Cerebellar cortex (tissue), 1 donor: Measurements from ENCODE around the gene CPE.
A peak's percentile ranks its signal among the peaks of the same experiment; 100 is the strongest.
"Not testable (repeated sequence)": the region's sequence is repeated elsewhere in the genome, so short reads cannot be mapped to it uniquely, and the experiment has no call there.

Experiments used
- DNase-seq: peaks from one replicate; pipeline ENCODE4 v3.0.0-alpha.2; 2015; ENCODE audit warnings: low spot score

The CPE gene

DNA sequence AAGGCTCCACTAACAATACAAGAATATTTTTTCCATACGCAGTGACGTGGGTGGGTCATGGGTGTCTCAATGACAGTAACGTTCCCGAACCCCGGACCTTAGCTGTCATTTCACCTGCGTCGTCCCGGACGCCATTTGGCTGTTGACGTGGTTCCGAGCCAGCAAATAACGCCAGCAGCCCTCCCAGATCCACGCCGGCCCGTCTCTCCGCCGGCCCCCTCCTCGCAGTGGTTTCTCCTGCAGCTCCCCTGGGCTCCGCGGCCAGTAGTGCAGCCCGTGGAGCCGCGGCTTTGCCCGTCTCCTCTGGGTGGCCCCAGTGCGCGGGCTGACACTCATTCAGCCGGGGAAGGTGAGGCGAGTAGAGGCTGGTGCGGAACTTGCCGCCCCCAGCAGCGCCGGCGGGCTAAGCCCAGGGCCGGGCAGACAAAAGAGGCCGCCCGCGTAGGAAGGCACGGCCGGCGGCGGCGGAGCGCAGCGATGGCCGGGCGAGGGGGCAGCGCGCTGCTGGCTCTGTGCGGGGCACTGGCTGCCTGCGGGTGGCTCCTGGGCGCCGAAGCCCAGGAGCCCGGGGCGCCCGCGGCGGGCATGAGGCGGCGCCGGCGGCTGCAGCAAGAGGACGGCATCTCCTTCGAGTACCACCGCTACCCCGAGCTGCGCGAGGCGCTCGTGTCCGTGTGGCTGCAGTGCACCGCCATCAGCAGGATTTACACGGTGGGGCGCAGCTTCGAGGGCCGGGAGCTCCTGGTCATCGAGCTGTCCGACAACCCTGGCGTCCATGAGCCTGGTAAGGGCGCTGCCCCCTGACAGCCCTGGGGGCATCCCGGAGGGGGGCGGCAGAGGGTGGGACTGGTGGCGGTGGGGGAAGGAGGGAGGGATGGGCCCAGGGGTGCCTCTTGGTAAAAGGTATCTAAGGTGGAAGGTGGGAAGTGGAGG, at the start of gene CPE:
CPE (plus strand) TSS at position 264 of the 933 bp plus-strand sequence; CDS start at position 478, 214 bp downstream.
- peak; percentile 88 for DNase-seq

DNA sequence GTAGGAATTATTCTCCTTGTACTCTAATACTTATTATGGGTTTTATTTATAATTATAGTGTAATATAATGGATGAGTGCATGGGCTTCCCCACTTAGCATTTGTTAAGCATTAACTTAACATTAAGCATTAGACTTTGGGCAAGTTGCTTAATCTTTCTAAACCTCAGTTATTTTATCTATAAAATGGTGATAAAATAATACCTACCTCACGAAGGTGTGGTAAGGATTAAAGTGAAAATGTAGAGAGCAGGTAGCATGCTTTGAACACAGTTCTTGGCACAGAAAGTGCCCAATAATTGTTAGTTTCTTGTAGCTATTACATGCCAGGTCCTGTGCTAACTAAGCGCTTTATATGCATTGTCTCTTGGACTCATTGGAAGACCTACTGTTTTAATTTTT, 48.7 kb upstream of the CPE start:
- no peak for DNase-seq

DNA sequence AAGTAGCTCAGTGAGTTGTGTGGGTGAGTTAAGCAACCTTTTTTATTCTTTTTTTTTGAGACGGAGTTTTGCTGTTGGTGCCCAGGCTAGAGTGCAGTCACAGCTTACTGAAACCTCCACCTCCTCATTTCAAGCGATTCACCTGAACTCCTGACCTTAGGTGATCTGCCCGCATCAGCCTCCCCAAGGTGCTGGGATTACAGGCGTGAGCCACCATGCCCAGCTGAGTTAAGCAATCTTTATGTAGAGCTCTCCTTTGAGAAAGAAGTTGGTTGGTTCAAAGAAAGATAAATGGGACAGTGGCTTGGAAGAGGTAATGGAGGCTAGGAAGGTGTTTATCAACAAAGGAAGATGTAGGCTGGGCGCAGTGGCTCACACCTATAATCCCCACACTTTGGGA, 48.1 kb upstream of the CPE start:
- DNase-seq = no peak

DNA sequence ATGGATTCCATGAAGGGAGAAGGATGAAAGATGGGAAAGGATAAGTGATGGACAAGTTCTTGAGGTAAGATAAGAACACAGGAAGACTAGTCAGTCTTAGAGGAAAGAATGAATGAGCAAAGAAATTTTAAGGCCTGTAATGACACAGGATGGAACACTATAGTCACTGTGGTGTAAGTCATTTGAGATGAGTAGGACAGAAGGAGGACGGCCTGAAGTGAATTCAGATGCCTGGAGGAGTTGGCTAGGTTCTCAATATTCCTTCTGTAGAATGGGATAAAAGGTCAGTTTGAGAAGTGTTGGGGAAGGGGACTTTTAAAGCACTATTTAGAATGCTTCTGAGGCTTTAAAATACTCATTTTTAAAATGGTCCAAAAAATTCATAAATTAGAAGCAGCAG, 47.4 kb upstream of the CPE start:
- no peak for DNase-seq

DNA sequence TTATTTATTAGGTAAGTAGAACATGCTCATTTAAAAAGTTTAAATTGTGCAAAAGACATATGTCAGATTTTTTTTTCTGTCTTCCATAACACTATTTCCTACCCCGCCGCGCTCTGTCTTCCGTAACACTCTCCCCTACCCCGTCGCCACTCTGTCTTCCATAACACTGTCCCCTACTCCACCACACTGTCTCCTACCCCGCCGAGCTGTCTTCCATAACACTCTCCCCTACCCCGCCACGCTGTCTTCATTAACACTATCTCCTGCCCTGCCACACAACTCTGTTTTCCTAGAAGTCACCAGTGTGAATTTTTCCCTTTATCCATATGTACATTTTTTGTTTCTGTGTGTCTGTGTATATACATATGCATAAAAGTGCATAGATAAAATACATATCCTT, 47.0 kb upstream of the CPE start:
- no peak for DNase-seq

DNA sequence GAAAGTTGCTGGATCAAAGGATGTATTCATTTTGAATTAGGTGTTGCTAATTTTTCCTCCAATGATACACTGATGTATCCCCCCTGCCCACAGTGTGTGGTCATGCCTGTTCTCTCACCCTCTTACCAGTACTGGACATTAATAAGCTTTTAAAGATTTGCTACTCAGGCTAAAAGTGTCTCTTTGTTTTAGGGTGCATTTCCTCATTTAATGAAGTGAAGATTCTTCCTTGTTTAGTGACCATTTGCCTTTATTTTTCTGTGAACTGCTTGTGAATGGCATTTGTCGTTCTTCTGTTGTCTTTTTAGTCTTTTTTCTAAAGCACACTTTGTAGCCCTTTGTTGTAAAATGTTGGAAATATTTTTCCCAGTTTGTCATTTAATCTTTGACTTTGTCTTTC, 46.3 kb upstream of the CPE start:
- DNase-seq = no peak

DNA sequence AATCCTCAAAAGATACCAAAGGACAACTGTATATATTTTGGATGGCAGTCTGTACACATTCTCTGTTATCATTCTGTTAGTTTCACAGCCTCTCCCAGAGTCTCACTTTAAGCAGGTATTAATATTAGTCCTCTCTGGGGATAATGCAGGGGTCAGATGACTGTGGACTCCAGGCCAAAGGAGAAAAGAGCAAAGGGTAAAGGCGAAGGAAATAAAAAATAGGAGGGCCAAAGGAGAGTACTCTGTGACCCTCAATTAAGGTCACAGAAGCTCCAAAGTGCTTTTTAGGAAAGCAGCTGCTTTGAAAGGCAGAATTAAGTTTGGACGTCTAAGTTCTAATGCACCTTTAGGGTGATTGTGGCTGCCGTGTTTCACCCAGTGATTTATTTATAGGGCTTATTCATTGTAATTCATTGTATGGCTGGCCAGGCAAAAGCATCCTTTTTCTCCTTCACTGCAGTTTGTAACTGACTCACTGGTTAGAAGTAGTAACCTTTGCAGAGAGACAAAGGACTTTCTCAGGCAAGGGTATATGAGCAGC, 43.6 kb upstream of the CPE start:
- DNase-seq = no peak

DNA sequence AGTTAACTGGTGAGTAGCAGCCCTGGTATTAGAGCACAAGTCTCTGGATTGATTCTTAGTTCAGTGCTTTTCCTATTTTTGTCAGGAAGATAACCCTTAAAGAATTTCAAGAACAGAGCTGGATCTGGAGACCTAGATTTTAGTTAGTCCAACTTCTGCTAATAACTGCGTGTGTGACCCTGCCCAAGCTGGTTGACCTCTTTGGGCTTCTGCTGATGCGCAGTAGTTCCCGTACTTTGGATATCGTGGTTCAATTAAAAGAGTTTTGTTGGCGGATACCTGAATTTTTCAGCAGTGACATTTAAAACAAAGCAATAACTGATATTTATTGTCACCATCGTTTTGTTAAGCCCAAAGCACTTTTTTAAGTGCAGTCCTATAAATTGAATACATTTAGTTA, 42.1 kb upstream of the CPE start:
- no peak for DNase-seq

DNA sequence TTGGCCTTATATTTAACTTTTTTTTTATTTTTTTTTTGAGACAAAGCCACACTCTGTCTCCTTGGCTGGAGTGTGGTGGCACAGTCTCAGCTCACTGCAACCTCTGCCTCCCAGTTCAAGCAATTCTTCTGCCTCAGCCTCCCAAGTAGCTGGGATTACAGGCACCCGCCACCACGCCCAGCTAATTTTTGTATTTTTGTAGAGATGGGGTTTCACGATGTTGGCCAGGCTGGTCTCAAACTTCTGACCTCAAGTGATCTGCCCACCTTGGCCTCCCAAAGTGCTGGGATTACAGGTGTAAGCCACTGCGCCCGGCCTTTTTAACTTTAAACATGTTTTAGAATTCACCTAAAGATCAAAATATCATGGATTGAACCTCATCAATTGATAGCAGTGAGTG, 36.5 kb upstream of the CPE start:
- DNase-seq = not testable (repeated sequence)

DNA sequence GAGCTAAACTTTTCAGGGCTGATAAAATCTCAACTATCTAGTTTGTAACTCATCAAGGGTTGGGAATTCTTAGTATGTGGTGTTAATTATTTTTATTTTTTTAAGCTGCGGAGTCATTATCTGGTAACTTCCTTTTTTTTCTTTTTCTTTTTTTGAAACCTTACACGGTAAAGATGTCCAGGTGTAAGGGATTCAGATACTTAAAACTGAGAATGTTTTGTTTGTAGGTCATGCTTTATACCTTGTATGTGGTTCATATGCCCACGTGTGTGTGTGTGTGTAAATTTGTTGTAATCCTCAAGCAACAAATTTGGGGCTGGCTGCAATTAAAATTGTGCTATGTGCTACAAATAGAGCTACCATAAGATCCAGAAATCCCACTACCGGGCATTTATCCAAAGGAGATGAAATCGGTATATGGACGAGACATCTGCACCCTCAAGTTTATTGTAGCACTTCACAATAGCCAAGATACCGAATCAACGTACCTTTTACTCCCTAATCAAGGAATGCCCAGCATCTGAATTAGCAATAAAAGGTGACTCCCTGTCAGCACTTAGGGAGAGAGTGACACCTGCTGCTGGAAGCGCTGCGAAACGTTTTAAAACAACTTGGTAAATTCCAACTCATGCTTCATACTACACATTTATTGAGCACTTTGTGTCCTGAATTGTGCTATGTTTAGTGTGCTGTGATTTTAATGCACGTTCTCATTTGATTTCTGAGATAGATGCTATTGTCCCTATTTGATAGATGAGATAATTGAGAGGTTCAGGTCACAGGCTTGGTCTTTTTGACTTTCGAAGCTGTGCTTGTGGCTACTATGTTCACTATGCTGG, 35.2 kb upstream of the CPE start:
- DNase-seq = no peak

DNA sequence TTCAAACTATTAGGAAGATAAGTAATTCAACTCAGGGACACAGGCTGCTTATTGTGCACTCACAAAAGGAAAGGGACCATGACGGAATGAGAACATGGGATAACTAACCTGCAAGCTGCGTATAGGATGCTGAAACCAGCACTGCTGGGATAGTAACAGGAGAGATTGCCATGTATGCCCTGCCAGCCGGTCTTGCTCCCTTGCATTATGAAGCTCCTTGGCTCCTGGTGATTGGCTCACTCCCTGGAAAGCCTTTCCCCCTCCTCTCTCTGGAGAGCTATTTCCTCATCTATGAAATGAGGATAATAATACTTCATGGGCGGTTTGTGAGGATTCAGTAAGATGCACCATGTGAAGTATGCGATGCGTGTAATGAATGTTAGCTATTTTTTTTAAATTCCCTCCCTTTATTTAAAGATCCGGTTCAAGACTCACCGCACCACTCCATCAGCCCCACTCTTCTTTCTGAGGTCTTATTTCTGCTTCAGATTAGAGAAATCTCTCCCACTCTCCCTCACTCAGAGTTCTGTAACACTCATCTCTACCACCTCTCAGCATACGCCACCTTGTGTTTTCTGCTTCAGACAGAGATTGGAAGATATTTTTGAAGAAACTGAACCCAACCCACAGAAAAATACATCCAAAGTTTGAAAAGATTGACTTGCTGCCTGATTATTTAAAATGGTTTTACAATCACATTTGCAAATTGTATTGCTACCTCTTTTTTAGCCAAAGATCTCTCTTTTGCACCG, 33.0 kb upstream of the CPE start:
- DNase-seq = no peak

DNA sequence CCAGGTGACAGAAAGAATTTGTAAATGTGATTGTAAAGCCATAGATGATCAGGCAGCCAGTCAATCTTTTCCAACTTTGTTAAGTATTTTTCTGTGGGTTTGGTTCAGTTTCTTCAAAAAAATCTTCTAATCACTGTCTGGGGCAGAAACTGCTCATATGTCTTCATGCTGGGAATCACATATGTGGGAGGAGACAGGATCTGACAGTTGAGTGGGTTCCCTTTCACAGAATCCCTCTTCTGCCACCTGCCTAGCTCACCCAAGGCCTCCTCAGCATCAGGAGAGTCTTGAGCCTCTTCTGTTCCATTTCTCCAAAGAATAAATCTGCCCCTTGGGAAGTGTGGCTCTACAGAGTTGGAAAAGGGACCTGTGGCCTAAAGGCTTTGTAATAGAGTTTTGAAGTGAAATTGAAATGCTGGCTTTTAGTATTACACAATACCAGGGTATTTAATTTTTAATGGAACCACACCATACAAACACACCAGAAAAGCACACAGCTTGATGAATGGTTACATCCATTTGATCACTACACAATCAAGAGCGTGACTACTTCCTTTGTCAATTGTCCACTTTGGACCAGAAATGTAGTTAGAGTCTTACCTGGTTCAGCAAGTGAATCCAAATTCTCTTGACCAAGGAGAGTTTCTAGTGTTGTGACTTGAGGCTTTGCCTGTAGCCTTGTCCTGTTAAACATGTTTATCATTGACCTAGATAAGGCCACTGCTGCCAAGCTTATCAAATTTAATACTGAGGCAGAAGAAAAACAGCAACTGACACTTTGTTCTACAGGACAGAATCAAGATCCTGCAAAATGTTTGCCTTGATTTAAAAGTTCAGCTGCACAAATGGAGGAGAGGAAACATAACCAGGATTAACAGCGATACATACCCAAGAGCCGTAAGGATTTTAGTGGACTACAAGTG, 30.9 kb upstream of the CPE start:
- DNase-seq = no peak

DNA sequence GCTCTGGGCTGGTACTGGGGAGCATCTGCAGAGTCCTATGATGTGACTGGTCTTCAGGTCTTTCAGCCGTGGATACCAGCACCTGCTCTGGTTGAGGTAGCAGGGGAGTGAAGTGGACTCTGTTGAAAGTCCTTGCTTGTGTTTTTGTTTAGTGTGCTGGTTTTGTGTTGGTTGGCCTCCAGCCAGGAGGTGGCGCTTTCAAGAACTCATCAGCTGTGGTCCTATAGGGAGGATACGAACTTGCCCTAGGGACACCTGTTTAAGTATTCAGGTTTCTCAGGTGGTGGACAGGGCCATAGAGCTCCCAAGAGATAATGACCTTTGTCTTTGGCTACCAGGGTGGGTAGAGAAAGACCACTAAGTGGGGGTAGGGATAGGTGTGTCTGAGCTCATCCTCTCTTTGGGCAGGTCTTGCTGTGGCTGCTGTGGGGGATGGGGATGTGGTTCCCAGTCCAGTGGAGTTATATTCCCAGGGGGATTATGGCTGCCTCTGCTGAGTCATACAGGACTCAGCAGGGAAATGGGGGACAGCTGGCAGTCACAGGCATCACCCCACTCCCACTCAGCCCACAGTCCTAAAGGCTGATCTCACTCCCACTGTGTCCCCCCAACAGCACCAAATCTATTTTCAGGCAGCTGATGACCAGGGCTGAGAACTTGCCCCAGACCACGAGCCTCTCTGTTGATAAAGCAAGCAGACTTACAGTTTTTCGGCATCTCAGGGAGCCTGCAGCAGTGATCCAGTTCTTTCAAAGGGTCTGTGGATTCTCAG, 27.3 kb upstream of the CPE start:
- DNase-seq = no peak

DNA sequence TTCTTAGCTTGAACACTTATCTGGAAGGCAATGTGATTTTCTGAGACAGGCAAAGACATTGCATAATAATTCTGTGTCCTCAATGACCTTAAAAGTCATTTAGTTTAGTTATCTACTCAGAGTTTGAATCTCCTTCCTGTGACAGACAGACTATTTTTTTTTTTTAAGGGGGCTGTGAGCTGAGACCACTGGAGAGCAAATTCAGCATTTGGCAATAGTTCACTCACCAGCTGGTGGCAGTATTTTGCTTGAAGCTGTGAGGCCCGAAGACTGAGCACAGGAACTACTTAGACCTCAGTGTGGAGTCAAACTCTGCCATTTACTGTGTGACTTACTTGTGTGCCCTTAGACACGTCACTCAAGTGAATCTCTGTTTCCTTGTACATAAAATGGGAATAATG, 22.9 kb upstream of the CPE start:
- peak; percentile 81 for DNase-seq

DNA sequence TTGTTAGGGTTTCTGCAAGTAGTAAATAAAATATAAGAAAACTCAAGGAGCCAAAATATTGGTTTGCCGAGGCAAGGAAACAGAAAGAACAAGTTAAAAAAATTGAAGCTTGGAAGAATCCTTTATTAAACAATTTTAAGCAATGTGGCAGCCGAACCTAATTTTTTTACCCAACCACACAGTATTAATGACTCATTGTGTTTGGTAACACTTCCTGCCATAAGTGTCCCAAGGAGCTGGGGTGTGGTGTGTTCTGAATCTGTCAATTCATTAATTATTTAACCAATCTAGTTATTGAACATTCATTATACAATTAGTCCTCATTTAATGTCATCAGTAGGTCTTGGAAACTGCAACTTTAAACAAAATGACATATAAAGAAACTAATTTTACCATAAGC, 19.3 kb upstream of the CPE start:
- DNase-seq = no peak

DNA sequence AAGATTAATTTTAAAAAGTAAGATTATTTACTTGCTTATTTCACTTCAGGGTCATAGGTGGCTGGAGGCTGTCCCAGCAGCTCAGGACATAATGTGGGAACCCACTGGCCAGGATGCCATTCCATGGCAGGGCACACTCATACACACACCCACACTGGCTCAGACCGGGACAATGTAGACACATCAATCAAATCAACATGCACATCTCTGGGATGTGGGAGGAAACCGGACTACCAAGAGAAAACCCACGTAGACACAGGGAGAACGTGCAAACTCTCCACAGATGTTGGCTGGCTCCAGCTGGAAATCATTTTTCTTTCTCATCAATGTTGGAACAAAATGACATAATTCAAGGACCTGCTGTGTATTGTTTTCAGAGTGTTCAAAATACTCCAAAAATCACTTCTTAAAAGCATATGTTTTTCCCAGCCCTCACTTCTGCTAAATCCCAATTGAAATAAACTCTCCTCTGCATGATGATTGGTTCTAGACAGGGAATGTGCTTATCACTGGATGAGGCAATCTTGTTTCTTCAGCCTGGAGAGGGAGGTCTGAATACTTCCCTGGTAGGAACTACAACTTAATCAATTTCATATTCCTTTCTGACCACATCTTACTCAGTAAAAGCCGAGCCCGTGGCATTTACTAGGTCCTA, 18.6 kb upstream of the CPE start:
- no peak for DNase-seq

DNA sequence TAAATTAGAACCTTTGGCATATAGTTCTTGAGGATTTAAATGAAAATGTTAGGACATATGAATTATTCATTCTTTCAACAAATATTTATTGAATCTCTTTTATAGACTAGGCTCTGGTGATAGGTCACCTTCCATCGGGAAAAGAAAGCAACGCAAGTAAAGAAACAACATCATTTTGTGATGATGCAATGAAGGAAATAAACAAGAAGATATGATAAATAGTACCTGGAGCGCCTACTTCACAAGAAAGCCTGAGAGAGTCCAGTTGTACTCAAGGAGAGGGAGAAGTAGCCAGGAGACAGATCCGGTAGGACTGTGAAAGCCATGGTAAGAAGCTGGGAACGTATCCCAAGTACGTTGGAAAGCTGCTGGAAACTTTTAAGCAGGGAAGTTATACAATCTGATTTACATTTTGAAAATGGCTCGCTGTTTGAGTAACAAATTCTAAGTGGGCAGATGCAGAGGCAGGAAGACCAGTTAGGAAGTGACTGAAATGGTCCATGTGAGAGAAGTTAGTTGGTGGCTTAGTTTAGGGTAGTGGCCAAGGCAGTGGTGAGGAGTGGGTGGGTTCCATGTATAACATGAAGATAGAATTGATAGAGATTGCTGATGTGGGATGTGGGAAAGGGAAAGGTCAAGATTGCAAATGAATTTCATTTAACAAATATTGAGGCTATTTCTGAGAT, 17.7 kb upstream of the CPE start:
- DNase-seq = no peak

DNA sequence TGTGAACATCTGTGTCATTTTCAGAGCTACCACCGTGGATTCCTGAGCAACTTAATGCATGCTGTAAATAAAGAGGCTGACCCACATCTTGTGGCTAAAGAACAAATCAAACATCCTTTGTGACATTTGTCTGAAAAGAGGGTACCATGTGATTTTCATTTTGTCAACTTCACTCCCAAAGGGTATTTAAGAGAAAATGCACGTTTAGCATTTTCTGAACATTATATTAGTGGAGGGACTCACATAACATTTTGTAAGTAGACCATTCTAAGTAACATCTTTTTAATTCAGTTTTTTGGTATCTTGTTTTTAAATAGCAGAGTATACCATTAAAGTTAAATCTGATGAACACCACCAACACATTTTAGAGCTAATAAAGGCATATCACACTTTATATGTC, 17.0 kb upstream of the CPE start:
- no peak for DNase-seq

DNA sequence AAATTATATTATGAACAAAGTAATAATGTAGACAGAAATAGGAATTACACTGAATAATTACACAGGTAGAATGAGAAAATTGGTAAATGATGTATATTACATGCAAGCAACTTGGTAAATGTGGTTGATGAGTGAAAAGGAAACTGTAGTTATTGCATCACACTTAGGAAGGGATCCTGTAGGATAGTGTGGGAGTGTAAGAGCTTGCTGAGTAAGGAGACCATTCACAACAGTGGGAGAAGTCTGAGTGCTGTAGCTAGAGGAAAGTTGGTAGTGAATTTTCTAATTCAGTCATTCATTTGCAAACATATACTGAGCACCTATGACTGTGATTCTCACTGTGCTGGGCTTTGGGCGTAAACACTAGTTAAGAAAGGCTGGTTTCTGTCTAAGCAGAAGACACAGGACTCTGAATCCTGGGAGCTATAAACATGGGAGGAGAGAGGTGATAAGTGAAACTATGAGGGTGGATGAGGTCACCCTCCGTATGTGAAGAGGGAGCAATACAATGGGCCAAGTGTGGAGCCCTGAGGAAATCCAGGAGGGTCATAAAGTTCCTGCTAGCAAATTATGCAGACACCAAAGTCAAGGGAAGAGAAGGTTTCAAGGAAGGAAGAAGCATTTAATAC, 14.2 kb upstream of the CPE start:
- DNase-seq = no peak
